Measurements from ENCODE around the gene KRT86.

DNA sequence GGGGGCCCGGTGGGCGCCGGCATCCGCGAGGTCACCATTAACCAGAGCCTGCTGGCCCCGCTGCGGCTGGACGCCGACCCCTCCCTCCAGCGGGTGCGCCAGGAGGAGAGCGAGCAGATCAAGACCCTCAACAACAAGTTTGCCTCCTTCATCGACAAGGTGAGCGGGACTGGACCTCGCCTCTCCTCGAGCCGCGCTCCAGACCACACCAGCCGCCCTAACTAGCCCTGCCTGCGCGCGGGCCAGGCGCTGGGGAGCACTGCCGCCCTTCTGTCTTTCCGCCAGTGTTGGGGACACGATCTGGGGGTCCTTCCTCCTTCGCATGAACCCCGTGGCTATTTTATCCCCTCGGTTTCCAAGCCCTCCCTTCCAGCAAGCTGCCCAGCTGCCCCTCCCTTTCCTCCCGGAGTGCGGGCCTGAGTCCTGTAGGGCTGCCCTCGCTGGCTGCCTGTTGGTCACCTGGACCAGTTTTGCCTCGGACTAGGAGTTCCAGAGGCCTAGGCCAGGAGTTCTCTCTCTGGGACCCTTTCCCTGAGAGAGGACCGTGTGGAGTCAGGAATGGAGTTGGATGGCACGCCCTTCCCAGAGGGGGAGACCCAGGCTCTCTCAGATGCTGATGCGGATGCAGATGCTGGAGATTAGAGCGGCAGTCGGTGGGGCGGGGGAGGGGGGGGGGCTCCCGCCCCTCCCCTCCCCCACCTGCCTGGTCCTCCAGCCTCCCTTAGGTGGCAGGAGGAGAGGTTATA is 40.8 kb upstream of the KRT86 start:
- TF ChIP-seq SMC3 (conservative IDR thresholded peaks at IDR 0.05; ENCODE audit: insufficient read depth, low read depth, low read length) (no peak), TAF1 (IDR thresholded peaks at IDR 0.05; ENCODE audit: control insufficient read depth, extremely low read depth, insufficient read depth, low read length, severe bottlenecking) (no peak), MXI1 (IDR thresholded peaks at IDR 0.05; ENCODE audit: low read depth, low read length) (no peak), RBM25 (IDR thresholded peaks at IDR 0.05; ENCODE audit: low read depth, low read length, severe bottlenecking) (no peak), MEIS2 (IDR thresholded peaks at IDR 0.05; ENCODE audit: partially characterized antibody) (no peak), PPARD (CRISPR knock-in tag; IDR thresholded peaks at IDR 0.05) (no peak), ARID1B (IDR thresholded peaks at IDR 0.05) (no peak), POLR2A (conservative IDR thresholded peaks at IDR 0.05) (no peak)
- TF ChIP-seq, protein P1, sequence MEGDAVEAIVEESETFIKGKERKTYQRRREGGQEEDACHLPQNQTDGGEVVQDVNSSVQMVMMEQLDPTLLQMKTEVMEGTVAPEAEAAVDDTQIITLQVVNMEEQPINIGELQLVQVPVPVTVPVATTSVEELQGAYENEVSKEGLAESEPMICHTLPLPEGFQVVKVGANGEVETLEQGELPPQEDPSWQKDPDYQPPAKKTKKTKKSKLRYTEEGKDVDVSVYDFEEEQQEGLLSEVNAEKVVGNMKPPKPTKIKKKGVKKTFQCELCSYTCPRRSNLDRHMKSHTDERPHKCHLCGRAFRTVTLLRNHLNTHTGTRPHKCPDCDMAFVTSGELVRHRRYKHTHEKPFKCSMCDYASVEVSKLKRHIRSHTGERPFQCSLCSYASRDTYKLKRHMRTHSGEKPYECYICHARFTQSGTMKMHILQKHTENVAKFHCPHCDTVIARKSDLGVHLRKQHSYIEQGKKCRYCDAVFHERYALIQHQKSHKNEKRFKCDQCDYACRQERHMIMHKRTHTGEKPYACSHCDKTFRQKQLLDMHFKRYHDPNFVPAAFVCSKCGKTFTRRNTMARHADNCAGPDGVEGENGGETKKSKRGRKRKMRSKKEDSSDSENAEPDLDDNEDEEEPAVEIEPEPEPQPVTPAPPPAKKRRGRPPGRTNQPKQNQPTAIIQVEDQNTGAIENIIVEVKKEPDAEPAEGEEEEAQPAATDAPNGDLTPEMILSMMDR (IDR thresholded peaks at IDR 0.05 in 2 of 3, conservative IDR thresholded peaks at IDR 0.05 in 1 of 3; ENCODE audit: insufficient read depth in 2 of 3, low read depth in 1 of 3, low read length in 3 of 3) = no peak
- TF ChIP-seq, protein P2, sequence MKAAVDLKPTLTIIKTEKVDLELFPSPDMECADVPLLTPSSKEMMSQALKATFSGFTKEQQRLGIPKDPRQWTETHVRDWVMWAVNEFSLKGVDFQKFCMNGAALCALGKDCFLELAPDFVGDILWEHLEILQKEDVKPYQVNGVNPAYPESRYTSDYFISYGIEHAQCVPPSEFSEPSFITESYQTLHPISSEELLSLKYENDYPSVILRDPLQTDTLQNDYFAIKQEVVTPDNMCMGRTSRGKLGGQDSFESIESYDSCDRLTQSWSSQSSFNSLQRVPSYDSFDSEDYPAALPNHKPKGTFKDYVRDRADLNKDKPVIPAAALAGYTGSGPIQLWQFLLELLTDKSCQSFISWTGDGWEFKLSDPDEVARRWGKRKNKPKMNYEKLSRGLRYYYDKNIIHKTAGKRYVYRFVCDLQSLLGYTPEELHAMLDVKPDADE (conservative IDR thresholded peaks at IDR 0.05; ENCODE audit: control insufficient read depth, low read depth, low read length) = no peak
- TF ChIP-seq, protein P3, sequence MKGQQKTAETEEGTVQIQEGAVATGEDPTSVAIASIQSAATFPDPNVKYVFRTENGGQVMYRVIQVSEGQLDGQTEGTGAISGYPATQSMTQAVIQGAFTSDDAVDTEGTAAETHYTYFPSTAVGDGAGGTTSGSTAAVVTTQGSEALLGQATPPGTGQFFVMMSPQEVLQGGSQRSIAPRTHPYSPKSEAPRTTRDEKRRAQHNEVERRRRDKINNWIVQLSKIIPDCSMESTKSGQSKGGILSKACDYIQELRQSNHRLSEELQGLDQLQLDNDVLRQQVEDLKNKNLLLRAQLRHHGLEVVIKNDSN (CRISPR knock-in tag; IDR thresholded peaks at IDR 0.05) = no peak
